Endothelial cell of umbilical vein (primary cell): ENCODE measurements around the gene ASGR1. TPM values are rescaled to one million over a fixed set of nuclear protein-coding genes. Genes with fewer than 3 reads are reported as not detected.
"Not testable (repeated sequence)": the region's sequence is repeated elsewhere in the genome, so short reads cannot be mapped to it uniquely, and the experiment has no call there.

Experiments used
- BruUV-seq: library from RNA; stranded (reverse); fragments of 400-500 nt; replicated peaks from 2 replicates; lab custom pipeline; 2021; lab: Mats Ljungman, UMichigan
- CTCF ChIA-PET: fragments of 300-600, 350-600 bp; sonication (Branson Sonifier 250); formaldehyde crosslinking; loops from one replicate; lab custom pipeline; 2021; ENCODE audit warnings: antibody characterized with exemption, inconsistent platforms; lab: Charles Lee
- POLR2A ChIA-PET: fragments of 300-600, 350-600 bp; sonication (Branson Sonifier 250); formaldehyde crosslinking; loops from one replicate; lab custom pipeline; 2021; ENCODE audit warnings: antibody characterized with exemption, inconsistent platforms; lab: Charles Lee
- DNase-seq: peaks from one replicate; pipeline ENCODE4 v3.0.0-alpha.2; 2011; ENCODE audit warnings: low read depth, low spot score
- FAIRE-seq: peaks from 2 replicates; lab custom pipeline; 2011; peaks lifted over from hg19 to GRCh38; lab: Jason Lieb, UNC
- H2AFZ ChIP-seq: 2 replicates; pipeline ENCODE4 v1.6.0; 2012; ENCODE audit warnings: low read depth, low read length, control low read depth, inconsistent platforms
- H3K27ac ChIP-seq: 2 replicates; pipeline ENCODE4 v1.5.1; 2011; ENCODE audit warnings: low read depth, mild to moderate bottlenecking, control low read depth, low read length, moderate library complexity; ENCODE audit not compliant: insufficient read depth
- H3K27me3 ChIP-seq, 2 experiments: 2 replicates each; pipeline versions ENCODE4 v1.6.0 to v1.6.1; 2011; ENCODE audit warnings: low read length in 2 of 2, mixed read lengths in 1 of 2; ENCODE audit not compliant: control insufficient read depth in 2 of 2, insufficient read depth in 2 of 2
- H3K36me3 ChIP-seq, 2 experiments: 2 replicates in 1 of 2; 3 replicates in 1 of 2; pipeline ENCODE4 v1.5.1; 2011; ENCODE audit warnings: low read length in 2 of 2, mild to moderate bottlenecking in 1 of 2, moderate library complexity in 1 of 2; ENCODE audit not compliant: control insufficient read depth in 2 of 2, insufficient read depth in 2 of 2; ENCODE audit errors: extremely low read depth in 1 of 2
- H3K4me1 ChIP-seq: 3 replicates; pipeline ENCODE4 v1.5.1; 2011; ENCODE audit warnings: mild to moderate bottlenecking, low read length; ENCODE audit not compliant: control insufficient read depth, insufficient read depth; ENCODE audit errors: extremely low read depth
- H3K4me2 ChIP-seq: 2 replicates; pipeline ENCODE4 v1.6.1; 2011; ENCODE audit warnings: low read length, control low read depth, mixed read lengths; ENCODE audit not compliant: insufficient read depth
- H3K4me3 ChIP-seq, 3 experiments: fragments of 200-600 bp in 1 of 3; sonication (generic), shearing (Covaris generic) in 1 of 3; replicated peaks in 1 of 3; 2 replicates each; pipeline ENCODE4 v1.5.1; 2011 to 2016; ENCODE audit warnings: control low read depth in 3 of 3, low read length in 3 of 3, mild to moderate bottlenecking in 2 of 3, inconsistent platforms in 1 of 3, low read depth in 1 of 3, moderate library complexity in 1 of 3; ENCODE audit not compliant: insufficient read depth in 1 of 3
- H3K79me2 ChIP-seq: 2 replicates; pipeline ENCODE4 v1.6.0; 2012; ENCODE audit warnings: low read length, inconsistent platforms; ENCODE audit not compliant: control insufficient read depth, insufficient read depth
- H3K9ac ChIP-seq: replicated peaks from 2 replicates; pipeline ENCODE3; 2011; ENCODE audit warnings: low read length, control low read depth; ENCODE audit not compliant: insufficient read depth; ENCODE audit errors: extremely low read depth
- H3K9me1 ChIP-seq: replicated peaks from 3 replicates; pipeline ENCODE4 v1.6.0; 2011; ENCODE audit warnings: mild to moderate bottlenecking, low read length; ENCODE audit not compliant: control insufficient read depth, insufficient read depth; ENCODE audit errors: extremely low read depth
- H3K9me3 ChIP-seq: replicated peaks from 2 replicates; pipeline ENCODE4 v1.5.1; 2012; ENCODE audit warnings: low read length, inconsistent platforms; ENCODE audit not compliant: control insufficient read depth, insufficient read depth
- H4K20me1 ChIP-seq: replicated peaks from 2 replicates; pipeline ENCODE3; 2011; ENCODE audit warnings: mild to moderate bottlenecking, low read length; ENCODE audit not compliant: control insufficient read depth, insufficient read depth; ENCODE audit errors: extremely low read depth
- CTCF ChIP-seq, 2 donors: IDR thresholded peaks; 1 replicate in 1 of 2; 2 replicates in 1 of 2; pipeline ENCODE4 v1.5.1; 2011; ENCODE audit warnings: low read length in 2 of 2, mild to moderate bottlenecking in 2 of 2, moderate library complexity in 2 of 2, control low read depth in 1 of 2, inconsistent platforms in 1 of 2, low read depth in 1 of 2; ENCODE audit not compliant: insufficient read depth in 1 of 2; ENCODE audit errors: extremely low read depth in 1 of 2
- GATA2 ChIP-seq: IDR thresholded peaks from 2 replicates; pipeline ENCODE4 v1.7.0; 2011; ENCODE audit warnings: low read depth, mild to moderate bottlenecking, moderate library complexity, mixed read lengths, low read length; ENCODE audit not compliant: insufficient read length, insufficient read depth
- MAX ChIP-seq: IDR thresholded peaks from 2 replicates; pipeline ENCODE4 v1.6.1; 2011; ENCODE audit not compliant: insufficient read depth, insufficient read length
- MYC ChIP-seq: IDR thresholded peaks from one replicate; pipeline ENCODE4 v1.6.1; 2011; ENCODE audit warnings: mild to moderate bottlenecking, low read depth, low read length
- POLR2A ChIP-seq: IDR thresholded peaks from 2 replicates; pipeline ENCODE4 v1.6.1; 2012; ENCODE audit warnings: low read depth, mild to moderate bottlenecking, control low read depth, low read length
- POLR2AphosphoS5 ChIP-seq: IDR thresholded peaks from 2 replicates; pipeline ENCODE4 v1.6.1; 2012; ENCODE audit warnings: low read depth, mild to moderate bottlenecking, control low read depth, low read length, moderate library complexity; ENCODE audit not compliant: insufficient read depth
- dilution Hi-C: fragments of 300-500 bp; cut with MboI; formaldehyde crosslinking; loops from one replicate; pipeline ENCODE4 v1.15.0; 2019; ENCODE audit warnings: low sequenced_read_pairs; ENCODE audit not compliant: extremely low pct_ligation_motif_present
- intact Hi-C: fragments of 100-400 bp; cut with micrococcal nuclease; formaldehyde crosslinking; loops from one replicate; pipeline ENCODE4 v1.10.0; 2022
- polyA plus RNA-seq, 4 experiments: library from polyadenylated mRNA; depleted of rRNA in 3 of 4; stranded (reverse) in 3 of 4; unstranded in 1 of 4; fragments of >200 nt; gene quantifications; 2 replicates each; pipeline versions ENCODE4 v1.2.1 to v1.2.3, GENCODE V29; 2011 to 2012; ENCODE audit warnings: missing spikeins in 1 of 4
- total RNA-seq: library from RNA; stranded (reverse); gene quantifications from 2 replicates; pipeline ENCODE4 v1.2.3, GENCODE V29; 2021

The ASGR1 gene
- total and polyA plus RNA-seq, 2 donors (not counting 3 experiments of a cell fraction or from before 2014, with no cell fraction given), result 10.2 to 12.5 TPM

GRCh38 chr17:7166873-7167272 lies 12.3 kb downstream of the ASGR1 start:
- H3K79me2 ChIP-seq, result no peaks in the 10 kb centered on the region
- ChIA-PET CTCF (interaction anchor here (1.0 to 1.7 kb wide), 2 partner anchors 10 to 121 kb away, joined by 6 read pairs; no protein-coding TSS in a partner anchor), POLR2A (no interaction called here)
- intact Hi-C loops (no loop called here), dilution Hi-C loops (no loop called here)
- H3K27ac ChIP-seq, result no peak overlapping the region
- H3K36me3 ChIP-seq, result no peaks in the 10 kb centered on the region
- no peaks in the 10 kb centered on the region for H3K27me3 ChIP-seq
- no peak overlapping the region for H3K4me2 ChIP-seq
- no peaks in the 10 kb centered on the region for H3K9me1 ChIP-seq
- no peak overlapping the region for H3K9ac ChIP-seq
- no peak overlapping the region for H3K4me3 ChIP-seq
- BruUV-seq, result no TSS peak
- H2AFZ ChIP-seq, result no peak overlapping the region
- H3K9me3 ChIP-seq, result no peaks in the 10 kb centered on the region
- no peak for DNase-seq
- H3K4me1 ChIP-seq, result no peaks in the 10 kb centered on the region
- TF ChIP-seq MYC (no peak), POLR2AphosphoS5 (no peak), POLR2A (no peak), GATA2 (no peak), MAX (no peak), CTCF (IDR thresholded peaks at IDR 0.05; ENCODE audit: extremely low read depth in 1 of 2, insufficient read depth in 1 of 2, low read depth in 1 of 2, low read length in 2 of 2) (no peak)
- no peaks in the 10 kb centered on the region for H4K20me1 ChIP-seq
- FAIRE-seq, result no peak

- H3K9me3 ChIP-seq, BruUV-seq, H3K9ac ChIP-seq, H3K9me1 ChIP-seq, H3K36me3 ChIP-seq, CTCF ChIA-PET, H2AFZ ChIP-seq, dilution Hi-C loops, H3K79me2 ChIP-seq, FAIRE-seq, H3K4me2 ChIP-seq, DNase-seq, H3K4me3 ChIP-seq, H3K4me1 ChIP-seq, H4K20me1 ChIP-seq, H3K27me3 ChIP-seq, H3K27ac ChIP-seq, intact Hi-C loops, POLR2A ChIA-PET: not testable (repeated sequence)
Measured at GRCh38 chr17:7159571-7159970, 19.6 kb downstream of the ASGR1 start.

GRCh38 chr17:7158424-7158823 lies 20.7 kb downstream of the ASGR1 start:
- H3K27me3 ChIP-seq, result peaks cover 9 to 11% of the 10 kb centered on the region in 2 experiments
- H3K27ac ChIP-seq, H3K4me3 ChIP-seq, H3K9me3 ChIP-seq, intact Hi-C loops, H3K4me2 ChIP-seq, BruUV-seq, DNase-seq, H3K79me2 ChIP-seq, H3K36me3 ChIP-seq, H2AFZ ChIP-seq, dilution Hi-C loops, H3K4me1 ChIP-seq, POLR2A ChIA-PET, H3K9me1 ChIP-seq, H4K20me1 ChIP-seq, H3K9ac ChIP-seq, FAIRE-seq: not testable (repeated sequence)
- CTCF ChIA-PET, result interaction anchor here (0.7 to 1.7 kb wide), 4 partner anchors 15 to 113 kb away, joined by 3 to 4 read pairs (median 3); no protein-coding TSS in a partner anchor
